Activated naive CD4-positive, alpha-beta T cell treated with anti-CD3 and anti-CD28 coated beads, Interleukin-2, amount 10 ng/mL, durations not matched to agents 7 days and 5 days (primary cell): ENCODE data around the gene MISP.
"Not testable (repeated sequence)": the region's sequence is repeated elsewhere in the genome, so short reads cannot be mapped to it uniquely, and the experiment has no call there.

Source experiments
- CTCF ChIA-PET: fragments of 350-600 bp; sonication (Branson Sonifier 250); formaldehyde crosslinking; loops from one replicate; lab custom pipeline; 2021; ENCODE audit warnings: antibody characterized with exemption; lab: Charles Lee
- DNase-seq: peaks from one replicate; pipeline ENCODE4 v3.0.0-alpha.2; 2020
- H3K27ac Mint-ChIP-seq: one replicate; pipeline ENCODE4 v1.8.0; 2021; ENCODE audit warnings: mild to moderate bottlenecking, moderate library complexity, mixed read lengths
- H3K27me3 Mint-ChIP-seq: one replicate; pipeline ENCODE4 v1.8.0; 2021; ENCODE audit warnings: mild to moderate bottlenecking, mixed read lengths
- H3K36me3 Mint-ChIP-seq: one replicate; pipeline ENCODE4 v1.8.0; 2021; ENCODE audit warnings: mixed read lengths
- H3K4me1 Mint-ChIP-seq: one replicate; pipeline ENCODE4 v1.8.0; 2021; ENCODE audit warnings: mixed read lengths
- H3K4me3 Mint-ChIP-seq: one replicate; pipeline ENCODE4 v1.8.0; 2021; ENCODE audit warnings: mild to moderate bottlenecking, moderate library complexity, mixed read lengths
- H3K9me3 Mint-ChIP-seq: one replicate; pipeline ENCODE4 v1.8.0; 2021; ENCODE audit warnings: mixed read lengths

Gene MISP, protein sequence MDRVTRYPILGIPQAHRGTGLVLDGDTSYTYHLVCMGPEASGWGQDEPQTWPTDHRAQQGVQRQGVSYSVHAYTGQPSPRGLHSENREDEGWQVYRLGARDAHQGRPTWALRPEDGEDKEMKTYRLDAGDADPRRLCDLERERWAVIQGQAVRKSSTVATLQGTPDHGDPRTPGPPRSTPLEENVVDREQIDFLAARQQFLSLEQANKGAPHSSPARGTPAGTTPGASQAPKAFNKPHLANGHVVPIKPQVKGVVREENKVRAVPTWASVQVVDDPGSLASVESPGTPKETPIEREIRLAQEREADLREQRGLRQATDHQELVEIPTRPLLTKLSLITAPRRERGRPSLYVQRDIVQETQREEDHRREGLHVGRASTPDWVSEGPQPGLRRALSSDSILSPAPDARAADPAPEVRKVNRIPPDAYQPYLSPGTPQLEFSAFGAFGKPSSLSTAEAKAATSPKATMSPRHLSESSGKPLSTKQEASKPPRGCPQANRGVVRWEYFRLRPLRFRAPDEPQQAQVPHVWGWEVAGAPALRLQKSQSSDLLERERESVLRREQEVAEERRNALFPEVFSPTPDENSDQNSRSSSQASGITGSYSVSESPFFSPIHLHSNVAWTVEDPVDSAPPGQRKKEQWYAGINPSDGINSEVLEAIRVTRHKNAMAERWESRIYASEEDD

DNA sequence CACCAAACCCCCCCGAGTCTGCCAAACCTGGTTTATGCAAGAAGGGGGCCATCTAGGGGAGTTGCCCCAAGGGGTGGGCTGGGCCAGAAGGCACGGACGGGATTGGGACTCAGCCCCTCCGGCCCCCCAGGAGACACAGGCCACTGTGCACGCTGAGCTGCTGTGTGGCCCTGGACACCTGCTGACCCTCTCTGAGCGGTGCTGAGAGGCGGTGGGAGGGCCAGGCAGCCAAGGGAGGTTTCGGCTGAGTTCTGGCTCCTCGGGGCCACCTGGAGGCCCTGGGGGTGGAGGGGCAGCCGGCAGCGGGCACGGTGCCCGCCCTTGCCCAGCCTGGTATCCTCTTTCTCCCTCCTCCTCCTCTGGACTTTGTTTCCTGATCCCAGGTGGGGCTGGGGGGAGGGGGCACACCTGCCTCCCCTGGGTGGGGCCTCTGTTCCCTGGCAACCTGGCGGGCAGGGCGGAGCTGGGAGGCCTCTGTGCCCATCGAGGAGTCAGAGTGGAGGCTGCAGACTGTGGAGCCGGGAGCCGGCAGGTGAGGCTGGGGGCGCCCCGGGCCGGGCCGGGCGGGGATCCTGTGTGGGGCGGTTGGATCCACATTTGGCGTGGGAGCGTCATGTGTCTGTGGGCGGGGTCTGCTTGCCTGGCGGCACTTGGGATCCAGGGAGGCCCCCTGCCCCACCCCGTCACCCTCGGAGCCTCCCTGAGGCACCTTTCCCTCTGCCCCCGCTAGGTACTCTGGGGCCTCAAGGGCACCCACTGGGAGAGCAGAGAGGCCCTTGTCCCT lies at the start of gene MISP:
Gene MISP (plus strand): TSS at position 473 of the 784 bp plus-strand sequence. CDS start 5,835 bp downstream, outside the sequence.
- DNase-seq = no peak
- Mint-ChIP-seq H3K4me1 (no peaks in the 10 kb centered on the region), H3K36me3 (no peaks in the 10 kb centered on the region), H3K4me3 (no peak within 1 kb of the TSS), H3K9me3 (peaks cover 9% of the 10 kb centered on the region), H3K27ac (no peak within 1 kb of the TSS), H3K27me3 (peaks cover 11% of the 10 kb centered on the region)
- CTCF ChIA-PET = no interaction called here

DNA sequence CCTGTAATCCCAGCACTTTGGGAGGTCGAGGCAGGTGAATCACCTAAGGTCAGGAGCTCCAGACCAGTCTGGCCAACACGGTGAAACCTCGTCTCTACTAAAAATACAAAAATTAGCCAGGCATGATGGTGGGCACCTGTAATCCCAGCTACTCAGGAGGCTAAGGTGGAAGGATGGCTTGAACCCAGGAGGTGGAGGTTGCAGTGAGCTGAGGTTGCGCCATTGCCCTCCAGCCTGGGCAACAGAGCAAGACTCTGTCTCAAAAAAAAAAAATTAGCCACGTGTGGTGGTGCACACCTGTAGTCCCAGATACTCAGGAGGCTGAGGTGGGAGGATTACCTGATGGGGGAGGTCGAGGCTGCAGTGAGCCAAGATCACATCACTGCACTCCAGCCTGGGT lies 48.1 kb upstream of the MISP start:
- H3K27ac Mint-ChIP-seq, H3K36me3 Mint-ChIP-seq, DNase-seq, CTCF ChIA-PET, H3K9me3 Mint-ChIP-seq, H3K4me3 Mint-ChIP-seq: not testable (repeated sequence)
- H3K4me1 Mint-ChIP-seq = peaks cover 13% of the 10 kb centered on the region
- peaks cover 61% of the 10 kb centered on the region for H3K27me3 Mint-ChIP-seq

DNA sequence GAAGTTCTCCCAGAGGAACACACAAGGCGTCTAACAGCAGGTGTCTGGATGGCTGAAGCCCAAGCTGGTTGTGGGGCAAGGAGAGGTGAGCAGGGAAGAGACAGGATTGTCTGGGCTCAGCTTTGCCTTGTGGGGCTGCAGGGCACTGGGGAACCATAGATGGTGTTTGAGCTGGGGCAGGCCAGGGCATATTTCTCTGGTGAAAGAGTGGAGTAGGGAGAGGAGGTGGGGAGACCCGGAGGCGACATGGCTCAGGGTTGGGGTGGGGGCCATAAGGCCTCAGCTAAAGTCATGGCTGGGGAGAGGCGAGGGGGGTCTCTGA lies 47.6 kb upstream of the MISP start:
- Mint-ChIP-seq H3K27ac (no peak overlapping the region), H3K27me3 (peaks cover 61% of the 10 kb centered on the region), H3K4me3 (no peak overlapping the region), H3K9me3 (no peaks in the 10 kb centered on the region), H3K4me1 (peaks cover 13% of the 10 kb centered on the region), H3K36me3 (no peaks in the 10 kb centered on the region)
- CTCF ChIA-PET = no interaction called here
- DNase-seq = no peak

DNA sequence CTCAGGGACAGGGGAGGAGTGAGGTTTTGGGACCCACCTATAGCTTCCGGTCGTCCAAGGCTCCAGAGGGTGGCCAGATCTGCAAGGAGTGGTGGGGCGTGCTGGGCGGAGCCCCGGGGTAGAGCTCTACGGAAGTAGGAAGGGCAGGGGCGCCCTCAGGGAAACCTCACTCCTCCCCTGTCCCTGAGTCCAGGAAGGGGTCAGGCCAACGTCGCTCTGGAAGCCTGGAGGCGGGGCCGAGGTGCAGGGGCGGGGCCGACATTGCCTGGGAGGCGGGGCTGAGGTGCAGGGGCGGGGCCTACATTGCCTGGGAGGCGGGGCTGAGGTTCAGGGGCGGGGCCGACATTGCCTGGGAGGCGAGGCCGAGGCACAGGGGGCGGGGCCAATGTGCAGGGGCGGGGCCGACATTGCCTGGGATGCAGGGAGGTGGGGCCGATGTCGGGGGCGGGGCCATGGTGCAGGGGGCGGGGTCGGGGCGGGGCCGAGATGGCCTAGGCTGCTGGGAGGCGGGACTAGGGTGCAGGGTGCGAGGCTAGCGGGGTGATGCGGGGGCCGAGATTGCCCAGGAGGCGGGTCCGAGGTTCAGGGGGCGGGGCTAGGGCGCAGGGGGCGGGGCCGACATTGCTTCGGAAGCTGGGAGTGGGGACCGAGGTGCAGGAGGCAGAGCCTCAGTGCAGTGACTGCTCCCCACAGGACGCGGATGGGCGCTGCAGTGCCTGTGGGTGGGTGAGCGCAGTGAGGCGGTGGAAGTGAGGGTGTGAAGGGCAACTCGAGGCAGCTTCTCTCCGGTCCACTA lies 47.1 kb upstream of the MISP start:
- DNase-seq = peak; percentile 70
- Mint-ChIP-seq H3K27me3 (peaks cover 61% of the 10 kb centered on the region), H3K9me3 (no peaks in the 10 kb centered on the region), H3K27ac (no peak overlapping the region), H3K36me3 (no peaks in the 10 kb centered on the region), H3K4me3 (no peak overlapping the region), H3K4me1 (peaks cover 13% of the 10 kb centered on the region)
- CTCF ChIA-PET = interaction anchor here (0.7 kb wide), 1 partner anchor 117 kb away, joined by 3 read pairs; no protein-coding TSS in a partner anchor

DNA sequence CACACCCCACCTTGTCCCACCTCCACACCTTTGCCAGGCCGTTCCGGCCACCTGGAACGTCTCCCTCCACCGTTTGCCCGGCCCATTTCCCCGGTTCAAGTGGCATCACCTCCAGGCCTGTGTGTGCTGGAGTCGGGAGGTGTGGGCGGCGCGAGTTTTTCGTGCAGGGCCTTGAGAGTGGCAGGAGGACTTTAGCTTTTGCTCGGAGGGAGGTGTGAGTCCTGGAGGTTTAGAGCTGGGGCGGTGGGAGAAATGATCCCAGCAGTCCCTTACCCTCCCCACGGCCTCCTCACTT lies 46.5 kb upstream of the MISP start:
- Mint-ChIP-seq H3K27ac (no peak overlapping the region), H3K36me3 (no peaks in the 10 kb centered on the region), H3K27me3 (peaks cover 57% of the 10 kb centered on the region), H3K4me1 (peaks cover 13% of the 10 kb centered on the region), H3K4me3 (no peak overlapping the region), H3K9me3 (no peaks in the 10 kb centered on the region)
- CTCF ChIA-PET = no interaction called here
- DNase-seq = no peak

DNA sequence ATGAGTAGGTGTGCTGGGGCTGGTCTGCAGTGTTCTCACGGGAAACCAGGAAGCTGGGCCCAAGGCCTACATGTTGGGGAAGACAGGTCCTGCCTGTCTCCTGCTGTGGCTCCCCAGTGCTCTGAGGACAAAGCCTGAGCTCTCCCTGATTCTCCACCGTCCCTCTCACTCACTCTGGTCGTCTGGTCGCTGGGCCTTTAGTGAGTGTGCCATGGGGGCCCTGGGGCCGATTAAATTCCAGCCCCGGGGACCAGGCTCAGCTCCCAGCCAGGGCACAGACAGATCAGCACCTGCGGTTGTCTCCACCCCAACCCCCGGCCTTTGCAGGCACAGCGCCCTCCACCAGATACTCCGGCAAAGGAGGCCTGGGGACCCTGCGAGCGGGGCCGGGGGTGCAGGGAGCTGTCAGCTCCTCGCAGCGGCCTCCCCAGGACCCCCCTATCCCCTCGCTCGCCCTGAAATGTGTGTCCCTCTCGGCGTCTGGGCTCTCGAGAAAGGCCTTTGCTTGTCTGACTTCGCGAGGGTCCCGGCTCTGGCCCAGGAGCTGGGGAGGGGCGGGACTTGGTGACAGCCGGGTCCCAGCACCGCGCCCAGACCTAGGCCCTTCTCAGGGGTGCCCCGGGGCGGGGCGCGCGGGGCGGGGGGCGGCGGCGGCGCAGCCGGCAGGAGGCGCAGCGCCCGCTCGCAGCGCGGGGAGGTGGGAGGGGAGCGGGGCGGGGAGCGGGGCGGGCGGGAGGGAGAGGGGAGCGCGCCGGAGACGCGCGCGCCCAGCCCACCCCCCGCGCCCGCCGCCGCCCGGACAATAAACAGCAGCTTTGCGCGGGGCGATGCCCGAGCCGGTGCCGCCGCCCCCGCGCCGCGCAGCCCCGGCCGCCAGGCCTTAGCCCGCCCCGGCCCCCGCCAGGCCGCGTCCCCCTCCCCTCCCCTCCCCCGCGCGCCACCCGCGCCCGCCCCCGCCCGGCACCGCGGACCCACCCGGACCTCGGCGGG lies 42.5 kb upstream of the MISP start, which contains the start of gene PALM:
Gene PALM (plus strand): TSS at position 782 of the 990 bp plus-strand sequence. CDS start 212 bp downstream, outside the sequence.
- DNase-seq = no peak
- H3K4me1 Mint-ChIP-seq = peaks cover 7% of the 10 kb centered on the region
- no peaks in the 10 kb centered on the region for H3K36me3 Mint-ChIP-seq
- H3K9me3 Mint-ChIP-seq = no peaks in the 10 kb centered on the region
- peaks cover 81% of the 10 kb centered on the region for H3K27me3 Mint-ChIP-seq
- no peak within 1 kb of the TSS for H3K27ac Mint-ChIP-seq
- no peak within 1 kb of the TSS for H3K4me3 Mint-ChIP-seq
- CTCF ChIA-PET = interaction anchor here (0.9 to 1.6 kb wide), 2 partner anchors 15 to 26 kb away, joined by 3 read pairs; no protein-coding TSS in a partner anchor

DNA sequence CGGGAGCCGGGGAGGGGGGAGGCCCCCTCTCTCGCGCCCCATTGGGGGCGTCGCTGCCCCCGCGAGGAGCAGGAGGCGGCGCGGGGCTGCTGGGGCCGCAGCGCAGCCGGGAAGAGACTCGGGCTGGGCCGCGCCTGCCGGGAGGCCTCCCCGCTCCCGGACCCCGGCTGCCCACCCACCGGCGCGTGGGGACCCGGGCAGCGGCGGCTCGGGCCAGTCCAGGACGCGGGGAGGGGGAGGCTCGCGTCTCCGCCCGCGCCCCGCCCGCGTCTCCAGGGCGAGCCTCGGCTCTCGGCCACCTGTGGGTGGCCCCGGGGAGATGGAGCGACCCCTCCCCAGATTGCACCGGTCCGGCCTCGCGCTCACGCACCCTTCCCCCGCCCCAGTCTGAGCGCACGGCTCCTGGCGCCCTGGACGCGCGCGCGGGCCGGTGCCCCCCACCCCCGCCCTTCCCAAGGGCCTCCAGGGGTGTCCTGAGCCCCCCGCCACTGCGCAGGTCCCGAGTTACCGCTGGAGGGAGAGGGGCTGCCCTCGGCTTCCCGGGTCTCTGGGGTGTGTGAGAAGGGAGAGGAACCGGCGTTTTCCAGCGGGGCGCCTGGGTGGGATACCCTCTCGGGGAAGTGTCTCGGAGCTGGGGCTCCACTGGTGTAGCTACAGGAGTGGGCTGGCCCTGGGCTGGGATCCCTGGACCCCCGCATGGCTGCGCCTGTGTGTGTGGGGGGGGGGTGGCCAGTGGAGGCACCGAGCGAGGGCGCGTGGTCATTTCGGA lies 41.5 kb upstream of the MISP start:
- CTCF ChIA-PET = no interaction called here

DNA sequence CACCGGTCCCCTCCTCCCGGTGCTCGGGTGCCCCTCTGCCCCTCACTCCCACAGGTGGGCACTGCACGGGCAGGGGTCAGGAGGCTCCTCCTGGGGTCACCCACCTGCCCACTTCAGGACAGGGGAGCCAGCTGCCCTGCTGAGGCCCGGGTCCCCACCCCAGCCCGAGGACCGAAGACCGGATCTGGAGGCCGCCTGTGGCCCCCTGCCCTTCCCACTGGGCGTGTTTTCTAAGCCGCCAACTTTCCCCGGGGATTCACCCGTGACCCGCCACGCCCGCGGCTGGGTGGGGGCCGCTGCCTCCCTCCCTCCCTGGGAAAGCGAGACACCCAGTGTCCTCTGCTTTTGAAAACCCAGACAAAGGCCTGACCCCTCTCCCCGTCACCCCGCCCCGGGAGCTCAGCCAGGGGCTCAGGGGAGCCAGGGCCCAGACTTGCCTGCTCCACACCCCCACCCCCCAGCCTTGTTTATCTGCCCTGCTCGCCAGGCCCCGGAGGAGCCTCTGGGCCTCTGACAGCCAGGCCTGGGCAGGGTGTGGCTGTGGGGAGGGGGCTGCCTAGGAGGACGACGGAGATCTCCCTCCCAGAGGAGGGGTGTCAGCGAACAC lies 40.8 kb upstream of the MISP start:
- CTCF ChIA-PET = no interaction called here
- H3K4me3 Mint-ChIP-seq = no peak overlapping the region
- no peaks in the 10 kb centered on the region for H3K36me3 Mint-ChIP-seq
- DNase-seq = no peak
- no peaks in the 10 kb centered on the region for H3K4me1 Mint-ChIP-seq
- no peak overlapping the region for H3K27ac Mint-ChIP-seq
- peaks cover 66% of the 10 kb centered on the region for H3K27me3 Mint-ChIP-seq
- H3K9me3 Mint-ChIP-seq = no peaks in the 10 kb centered on the region

More for the DNA sequence above, 41.5 kb upstream of the MISP start:
- H3K4me3 Mint-ChIP-seq = no peak overlapping the region
- no peak for DNase-seq
- no peak overlapping the region for H3K27ac Mint-ChIP-seq
- peaks cover 73% of the 10 kb centered on the region for H3K27me3 Mint-ChIP-seq
- no peaks in the 10 kb centered on the region for H3K36me3 Mint-ChIP-seq
- H3K4me1 Mint-ChIP-seq = peaks cover under 1% of the 10 kb centered on the region
- H3K9me3 Mint-ChIP-seq = no peaks in the 10 kb centered on the region

DNA sequence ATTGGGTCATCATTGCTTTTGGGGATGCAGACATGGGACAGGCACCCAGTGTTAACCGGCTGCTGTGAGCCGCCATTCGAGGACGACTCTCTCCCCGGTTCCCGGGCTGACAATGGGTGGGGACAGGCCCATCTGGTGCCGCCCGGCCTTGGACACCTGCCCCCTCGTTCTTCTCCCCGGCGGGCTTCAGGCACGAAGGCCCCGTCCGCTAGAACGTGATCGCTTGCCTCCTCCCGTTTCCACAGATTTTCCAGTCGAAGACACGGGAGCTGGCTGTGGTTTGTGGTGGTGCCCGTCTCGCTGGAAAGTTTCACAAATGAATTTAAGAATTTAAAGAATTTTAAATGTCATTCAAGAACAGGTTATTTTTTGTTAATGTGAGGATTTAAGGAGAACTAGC lies 40.1 kb upstream of the MISP start:
- H3K9me3 Mint-ChIP-seq = peaks cover 6% of the 10 kb centered on the region
- no peak for DNase-seq
- no peak overlapping the region for H3K4me3 Mint-ChIP-seq
- peaks cover 67% of the 10 kb centered on the region for H3K27me3 Mint-ChIP-seq
- H3K27ac Mint-ChIP-seq = no peak overlapping the region
- H3K4me1 Mint-ChIP-seq = no peaks in the 10 kb centered on the region
- CTCF ChIA-PET = no interaction called here
- H3K36me3 Mint-ChIP-seq = no peaks in the 10 kb centered on the region

DNA sequence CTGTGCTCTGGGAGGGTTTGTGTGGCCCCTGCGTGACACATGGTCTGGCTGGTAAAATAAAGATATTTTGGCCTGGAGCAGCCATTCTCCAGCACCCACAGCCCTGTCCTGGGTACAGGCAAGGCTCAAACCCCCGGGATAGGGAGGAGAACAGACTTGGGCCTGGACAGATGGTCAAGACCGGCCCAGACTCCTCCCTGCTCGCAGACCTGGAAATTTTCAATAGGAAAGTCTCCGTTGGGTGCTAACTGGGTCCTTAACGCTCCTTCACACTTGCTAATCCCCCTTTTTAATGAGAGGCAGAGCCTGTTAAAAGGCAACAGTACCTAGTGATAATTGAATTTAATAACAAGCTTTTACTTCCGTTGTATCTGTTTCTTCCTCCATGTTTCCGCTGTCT lies 39.7 kb upstream of the MISP start:
- no peaks in the 10 kb centered on the region for H3K4me1 Mint-ChIP-seq
- no peaks in the 10 kb centered on the region for H3K36me3 Mint-ChIP-seq
- no peak overlapping the region for H3K4me3 Mint-ChIP-seq
- peaks cover 66% of the 10 kb centered on the region for H3K27me3 Mint-ChIP-seq
- no peak overlapping the region for H3K27ac Mint-ChIP-seq
- DNase-seq = no peak
- H3K9me3 Mint-ChIP-seq = peaks cover 8% of the 10 kb centered on the region
- CTCF ChIA-PET = no interaction called here

DNA sequence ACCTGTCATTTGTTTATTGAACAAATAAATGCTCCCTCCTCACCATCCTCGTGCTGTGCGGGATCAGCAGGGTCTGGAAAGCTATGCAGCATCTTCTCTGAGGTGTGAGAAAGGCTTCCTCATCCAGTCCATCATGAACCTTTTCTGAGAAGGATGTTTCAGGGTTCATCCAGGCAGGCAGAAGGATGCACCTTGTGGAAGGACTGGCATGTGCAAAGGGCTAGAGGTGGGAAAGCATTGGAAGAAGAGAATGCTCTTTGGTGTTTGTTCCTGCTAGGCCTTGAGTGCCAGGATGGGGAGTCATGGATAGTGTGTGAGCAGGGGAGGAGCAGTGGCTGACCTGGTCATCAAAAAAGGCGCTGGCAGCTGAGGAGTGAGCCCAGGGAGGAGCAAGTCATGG lies 35.6 kb upstream of the MISP start:
- H3K4me1 Mint-ChIP-seq = no peaks in the 10 kb centered on the region
- H3K9me3 Mint-ChIP-seq = peaks cover 8% of the 10 kb centered on the region
- no peaks in the 10 kb centered on the region for H3K36me3 Mint-ChIP-seq
- DNase-seq = no peak
- CTCF ChIA-PET = no interaction called here
- H3K27ac Mint-ChIP-seq = no peak overlapping the region
- H3K4me3 Mint-ChIP-seq = no peak overlapping the region
- peaks cover 58% of the 10 kb centered on the region for H3K27me3 Mint-ChIP-seq

DNA sequence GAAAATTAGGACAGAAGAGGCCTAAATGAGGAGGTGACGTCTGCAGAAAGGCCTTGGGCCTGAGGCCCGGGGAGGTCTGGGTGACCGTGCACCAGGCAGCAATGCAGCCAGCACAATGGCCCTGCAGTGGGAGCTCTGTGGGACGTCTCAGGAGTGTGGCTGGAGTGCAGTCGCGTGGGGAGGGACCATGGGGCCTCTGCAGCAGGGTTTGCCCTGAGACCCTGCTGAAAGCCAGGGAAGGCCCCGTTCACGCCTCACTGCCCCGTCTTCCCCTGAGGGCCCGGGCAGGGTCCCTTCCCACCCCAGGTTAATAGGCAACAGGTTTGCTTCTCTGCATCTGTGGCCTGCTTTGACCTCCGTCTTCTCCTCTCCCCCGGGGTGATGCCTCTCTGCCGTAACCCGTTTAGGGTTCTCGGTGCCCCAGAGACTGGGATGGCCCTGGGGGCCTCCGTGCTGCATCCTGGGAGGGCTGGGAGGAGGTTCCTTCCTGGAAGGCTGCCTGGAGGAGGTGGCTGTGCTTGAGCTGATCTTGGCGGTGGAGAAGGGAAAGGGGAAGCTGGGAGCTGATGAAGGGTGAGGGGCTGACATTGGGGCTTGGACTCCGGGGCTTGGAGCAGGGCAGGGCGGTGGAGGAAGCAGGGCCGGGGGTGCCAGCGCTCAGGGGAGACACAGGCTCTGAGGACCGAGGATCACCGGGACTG lies 32.5 kb upstream of the MISP start:
- Mint-ChIP-seq H3K9me3 (peaks cover 8% of the 10 kb centered on the region), H3K36me3 (no peaks in the 10 kb centered on the region), H3K27ac (no peak overlapping the region), H3K27me3 (peaks cover 51% of the 10 kb centered on the region), H3K4me1 (no peaks in the 10 kb centered on the region), H3K4me3 (no peak overlapping the region)
- CTCF ChIA-PET = no interaction called here
- no peak for DNase-seq
